SU-DHL-6 (cell line): ENCODE results near the gene SOX18.

Experiments
- EZH2phosphoT487 ChIP-seq: fragments of 200-600 bp; sonication (generic), shearing (Covaris generic); conservative IDR thresholded peaks from 2 replicates; pipeline ENCODE4 v1.6.1; 2018; ENCODE audit warnings: mild to moderate bottlenecking, antibody characterized with exemption, low read length, moderate library complexity, mixed read lengths
- TF ChIP-seq, protein P1 (sequence below): fragments of 200-600 bp; sonication (generic); IDR thresholded peaks from one replicate; pipeline ENCODE4 v1.5.1; 2017; ENCODE audit warnings: antibody characterized with exemption, mild to moderate bottlenecking, low read length, moderate library complexity; ENCODE audit not compliant: insufficient read depth, poor library complexity, severe bottlenecking

DNA sequence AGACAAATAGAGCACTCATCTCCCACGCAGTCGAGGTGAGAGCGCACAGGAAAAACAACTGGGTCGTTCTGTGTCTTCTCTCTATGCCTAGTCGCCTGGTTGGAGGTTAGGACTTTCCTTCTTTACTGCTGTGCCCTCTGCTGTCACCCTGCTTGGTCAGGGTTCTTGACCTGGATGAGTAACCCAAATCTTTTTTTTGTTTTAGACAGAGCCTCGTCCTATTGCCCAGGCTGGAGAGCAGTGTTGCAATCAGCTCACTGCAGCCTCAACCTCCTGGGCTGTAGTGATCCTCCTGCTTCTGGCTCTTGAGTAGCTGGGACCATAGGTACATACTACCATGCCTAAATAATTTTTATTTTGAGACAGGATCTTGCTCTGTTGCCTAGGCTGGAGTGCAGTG is 44.0 kb downstream of the SOX18 start:
- TF ChIP-seq, protein P1, sequence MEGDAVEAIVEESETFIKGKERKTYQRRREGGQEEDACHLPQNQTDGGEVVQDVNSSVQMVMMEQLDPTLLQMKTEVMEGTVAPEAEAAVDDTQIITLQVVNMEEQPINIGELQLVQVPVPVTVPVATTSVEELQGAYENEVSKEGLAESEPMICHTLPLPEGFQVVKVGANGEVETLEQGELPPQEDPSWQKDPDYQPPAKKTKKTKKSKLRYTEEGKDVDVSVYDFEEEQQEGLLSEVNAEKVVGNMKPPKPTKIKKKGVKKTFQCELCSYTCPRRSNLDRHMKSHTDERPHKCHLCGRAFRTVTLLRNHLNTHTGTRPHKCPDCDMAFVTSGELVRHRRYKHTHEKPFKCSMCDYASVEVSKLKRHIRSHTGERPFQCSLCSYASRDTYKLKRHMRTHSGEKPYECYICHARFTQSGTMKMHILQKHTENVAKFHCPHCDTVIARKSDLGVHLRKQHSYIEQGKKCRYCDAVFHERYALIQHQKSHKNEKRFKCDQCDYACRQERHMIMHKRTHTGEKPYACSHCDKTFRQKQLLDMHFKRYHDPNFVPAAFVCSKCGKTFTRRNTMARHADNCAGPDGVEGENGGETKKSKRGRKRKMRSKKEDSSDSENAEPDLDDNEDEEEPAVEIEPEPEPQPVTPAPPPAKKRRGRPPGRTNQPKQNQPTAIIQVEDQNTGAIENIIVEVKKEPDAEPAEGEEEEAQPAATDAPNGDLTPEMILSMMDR, result no peak
- no peak for TF ChIP-seq EZH2phosphoT487
